OCI-LY1 (cell line): ENCODE data around the gene SPRED2.

Source experiments
- H2AFZ ChIP-seq: fragments of 200-600 bp; sonication (generic), shearing (Covaris generic); 2 replicates; pipeline ENCODE4 v1.6.0; 2014; ENCODE audit warnings: antibody characterized with exemption, mild to moderate bottlenecking, low read length
- H3F3A ChIP-seq: fragments of 200-600 bp; sonication (generic), shearing (Covaris generic); 2 replicates; pipeline ENCODE4 v1.6.0; 2014; ENCODE audit warnings: mild to moderate bottlenecking, antibody characterized with exemption, low read length, moderate library complexity; ENCODE audit not compliant: insufficient read depth
- H3K27ac ChIP-seq: fragments of 200-600 bp; sonication (generic); 2 replicates; pipeline ENCODE4 v1.5.1; 2014; ENCODE audit warnings: low read length, mixed run types, mild to moderate bottlenecking, low read depth; ENCODE audit not compliant: poor library complexity, severe bottlenecking
- H3K27me3 ChIP-seq: fragments of 200-600 bp; sonication (generic); 2 replicates; pipeline ENCODE4 v1.6.0; 2014; ENCODE audit warnings: antibody characterized with exemption, mild to moderate bottlenecking, low read length, moderate library complexity; ENCODE audit not compliant: insufficient read depth
- H3K36me3 ChIP-seq: fragments of 200-600 bp; sonication (generic); 2 replicates; pipeline ENCODE4 v1.6.1; 2014; ENCODE audit warnings: mild to moderate bottlenecking, antibody characterized with exemption, low read length, moderate library complexity, mixed read lengths; ENCODE audit not compliant: insufficient read depth
- H3K4me1 ChIP-seq: fragments of 200-600 bp; sonication (generic); 2 replicates; pipeline ENCODE4 v1.5.1; 2014; ENCODE audit warnings: mild to moderate bottlenecking, low read length, moderate library complexity; ENCODE audit not compliant: insufficient read depth, severe bottlenecking
- H3K4me2 ChIP-seq: fragments of 200-600 bp; sonication (generic), shearing (Covaris generic); 2 replicates; pipeline ENCODE4 v1.6.1; 2014; ENCODE audit warnings: low read length
- H3K4me3 ChIP-seq: fragments of 200-600 bp; sonication (generic); 2 replicates; pipeline ENCODE4 v1.5.1; 2014; ENCODE audit warnings: low read length, low read depth, mild to moderate bottlenecking, mixed read lengths; ENCODE audit not compliant: poor library complexity, severe bottlenecking
- H3K79me2 ChIP-seq: fragments of 200-600 bp; shearing (Covaris generic); 2 replicates; pipeline ENCODE4 v1.6.1; 2016; ENCODE audit warnings: mixed run types, low read length, mixed read lengths; ENCODE audit not compliant: insufficient read depth
- H3K9ac ChIP-seq: fragments of 200-600 bp; sonication (generic), shearing (Covaris generic); 2 replicates; pipeline ENCODE4 v1.6.1; 2014; ENCODE audit warnings: mild to moderate bottlenecking, low read length, mixed read lengths
- H3K9me2 ChIP-seq: fragments of 200-600 bp; sonication (generic), shearing (Covaris generic); 2 replicates; pipeline ENCODE4 v1.6.1; 2014; ENCODE audit warnings: low read depth, mild to moderate bottlenecking, low read length, mixed read lengths
- H3K9me3 ChIP-seq: fragments of 200-600 bp; shearing (Covaris generic); 2 replicates; pipeline ENCODE4 v1.6.1; 2014; ENCODE audit warnings: low read length, mixed read lengths
- H4K20me1 ChIP-seq: fragments of 200-600 bp; sonication (generic), shearing (Covaris generic); 2 replicates; pipeline ENCODE4 v1.6.0; 2016; ENCODE audit warnings: mild to moderate bottlenecking, low read length; ENCODE audit not compliant: insufficient read depth
- CTCF ChIP-seq: fragments of 200-600 bp; sonication (generic), shearing (Covaris generic); IDR thresholded peaks from 2 replicates; pipeline ENCODE4 v1.5.1; 2017; ENCODE audit warnings: mild to moderate bottlenecking, antibody characterized with exemption, low read length, moderate library complexity, mixed read lengths
- EZH2 ChIP-seq: fragments of 200-600 bp; sonication (generic), shearing (Covaris generic); IDR thresholded peaks from 2 replicates; pipeline ENCODE4 v1.8.0; 2017; ENCODE audit warnings: borderline replicate concordance, mixed run types, mild to moderate bottlenecking, antibody characterized with exemption, low read length, moderate library complexity, mixed read lengths

SPRED2 gene

GRCh38 chr2:65326276-65326675 lies 106.1 kb downstream of the SPRED2 start:
- Histone ChIP-seq H2AFZ (no peak overlapping the region), H3K79me2 (no peaks in the 10 kb centered on the region), H3K4me1 (peaks cover 51% of the 10 kb centered on the region), H3K9me2 (no peaks in the 10 kb centered on the region), H4K20me1 (no peaks in the 10 kb centered on the region), H3K4me3 (no peak overlapping the region), H3K9me3 (no peaks in the 10 kb centered on the region), H3K36me3 (peaks cover 28% of the 10 kb centered on the region; the same call in 1 of the 2 replicates), H3F3A (no peaks in the 10 kb centered on the region), H3K4me2 (no peak overlapping the region), H3K27me3 (no peaks in the 10 kb centered on the region), H3K27ac (peak overlapping the region; percentile 96), H3K9ac (no peak overlapping the region)
- no peak for TF ChIP-seq CTCF
- TF ChIP-seq EZH2 = no peak

DNA sequence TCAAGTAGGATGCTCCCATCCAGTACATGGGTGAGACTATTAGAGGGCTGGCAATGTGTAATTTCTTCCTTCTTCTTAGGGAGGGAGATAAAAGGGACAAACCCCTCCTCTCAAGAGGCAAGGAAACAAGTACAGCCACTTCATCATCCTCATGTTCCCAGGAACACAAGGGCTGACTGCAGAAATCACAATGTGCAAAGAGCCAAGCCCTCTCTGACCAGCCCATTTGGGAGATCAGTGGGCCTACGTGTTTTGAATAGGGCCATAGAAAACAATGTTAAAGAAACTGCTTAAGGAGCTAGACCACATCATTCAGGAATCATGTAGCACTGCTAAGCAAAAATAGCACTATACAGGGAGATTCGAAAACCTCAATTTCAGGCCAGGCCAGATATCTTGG lies 107.3 kb downstream of the SPRED2 start:
- H3K9me3 ChIP-seq = no peaks in the 10 kb centered on the region

DNA sequence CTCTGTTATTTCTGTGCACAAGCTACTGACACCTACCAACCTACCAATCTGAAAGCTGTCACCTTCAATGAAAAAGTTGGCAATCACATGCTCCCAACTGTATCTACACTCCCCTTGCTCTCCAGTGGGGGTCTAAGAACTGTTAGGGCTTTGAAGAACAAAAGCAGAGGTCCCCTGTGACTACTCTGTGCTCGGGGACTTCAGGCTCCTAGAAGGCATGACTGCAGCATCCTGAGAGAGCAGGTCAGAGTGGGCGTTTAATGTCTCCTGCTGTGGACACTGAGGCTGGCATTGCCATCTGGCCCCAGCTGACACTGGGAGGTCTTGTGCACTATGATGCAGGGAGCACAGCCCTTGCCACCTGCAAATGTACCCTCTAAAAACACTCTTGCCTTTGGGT lies 111.5 kb downstream of the SPRED2 start:
- H3K4me1 ChIP-seq = peaks cover 43% of the 10 kb centered on the region
- no peak for TF ChIP-seq EZH2
- no peak for TF ChIP-seq CTCF
- no peaks in the 10 kb centered on the region for H3F3A ChIP-seq
- no peaks in the 10 kb centered on the region for H3K79me2 ChIP-seq
- no peaks in the 10 kb centered on the region for H3K9me3 ChIP-seq
- no peak overlapping the region for H3K4me2 ChIP-seq
- peaks cover 29% of the 10 kb centered on the region for H3K36me3 ChIP-seq
- H2AFZ ChIP-seq = no peak overlapping the region
- no peaks in the 10 kb centered on the region for H3K27me3 ChIP-seq
- H3K4me3 ChIP-seq = no peak overlapping the region
- no peaks in the 10 kb centered on the region for H4K20me1 ChIP-seq
- peak overlapping the region; percentile 36 for H3K27ac ChIP-seq
- H3K9me2 ChIP-seq = no peaks in the 10 kb centered on the region
- no peak overlapping the region for H3K9ac ChIP-seq

More for the DNA sequence above, 107.3 kb downstream of the SPRED2 start:
- TF ChIP-seq EZH2 = no peak
- TF ChIP-seq CTCF = no peak
- Histone ChIP-seq H4K20me1 (no peaks in the 10 kb centered on the region), H3K4me3 (no peak overlapping the region), H2AFZ (no peak overlapping the region), H3K79me2 (no peaks in the 10 kb centered on the region), H3K27me3 (no peaks in the 10 kb centered on the region), H3K9me2 (no peaks in the 10 kb centered on the region), H3K36me3 (peaks cover 26% of the 10 kb centered on the region; the same call in 1 of the 2 replicates), H3K27ac (peak overlapping the region; percentile 96), H3F3A (no peaks in the 10 kb centered on the region), H3K4me2 (no peak overlapping the region; the same call in 1 of the 2 replicates), H3K9ac (no peak overlapping the region), H3K4me1 (peaks cover 51% of the 10 kb centered on the region)
